PC-9 (cell line): ENCODE results near the gene SCAF4.

Source experiments
- EZH2 ChIP-seq: fragments of 200-600 bp; sonication (generic); IDR thresholded peaks from 2 replicates; pipeline ENCODE4 v1.8.0; 2017; ENCODE audit warnings: antibody characterized with exemption, low read depth
- TF ChIP-seq, protein P1 (sequence below): fragments of 200-600 bp; sonication (generic); conservative IDR thresholded peaks from 2 replicates; pipeline ENCODE4 v1.6.1; 2017; ENCODE audit warnings: mixed run types, antibody characterized with exemption, mild to moderate bottlenecking, moderate library complexity

DNA sequence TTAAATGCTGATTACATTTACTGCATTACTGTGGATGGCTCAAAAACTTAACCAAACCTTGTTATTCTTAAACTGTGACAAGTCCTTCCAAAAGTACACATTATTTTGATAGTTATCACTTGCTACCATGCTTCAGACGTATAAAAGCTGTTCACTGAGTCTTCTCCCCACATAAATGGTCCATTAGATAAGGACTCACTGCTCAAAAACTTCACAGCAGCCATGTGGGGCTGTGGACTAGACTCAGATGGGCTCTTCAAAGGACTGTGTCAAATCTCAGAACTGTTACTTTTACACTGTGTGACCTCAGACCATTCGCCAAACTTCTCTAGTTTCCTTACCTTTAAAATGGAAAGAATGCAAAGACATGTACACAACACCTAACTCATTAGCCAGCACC lies 11.6 kb downstream of the SCAF4 start:
- TF ChIP-seq, protein P1, sequence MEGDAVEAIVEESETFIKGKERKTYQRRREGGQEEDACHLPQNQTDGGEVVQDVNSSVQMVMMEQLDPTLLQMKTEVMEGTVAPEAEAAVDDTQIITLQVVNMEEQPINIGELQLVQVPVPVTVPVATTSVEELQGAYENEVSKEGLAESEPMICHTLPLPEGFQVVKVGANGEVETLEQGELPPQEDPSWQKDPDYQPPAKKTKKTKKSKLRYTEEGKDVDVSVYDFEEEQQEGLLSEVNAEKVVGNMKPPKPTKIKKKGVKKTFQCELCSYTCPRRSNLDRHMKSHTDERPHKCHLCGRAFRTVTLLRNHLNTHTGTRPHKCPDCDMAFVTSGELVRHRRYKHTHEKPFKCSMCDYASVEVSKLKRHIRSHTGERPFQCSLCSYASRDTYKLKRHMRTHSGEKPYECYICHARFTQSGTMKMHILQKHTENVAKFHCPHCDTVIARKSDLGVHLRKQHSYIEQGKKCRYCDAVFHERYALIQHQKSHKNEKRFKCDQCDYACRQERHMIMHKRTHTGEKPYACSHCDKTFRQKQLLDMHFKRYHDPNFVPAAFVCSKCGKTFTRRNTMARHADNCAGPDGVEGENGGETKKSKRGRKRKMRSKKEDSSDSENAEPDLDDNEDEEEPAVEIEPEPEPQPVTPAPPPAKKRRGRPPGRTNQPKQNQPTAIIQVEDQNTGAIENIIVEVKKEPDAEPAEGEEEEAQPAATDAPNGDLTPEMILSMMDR = no peak
- no peak for TF ChIP-seq EZH2
